GM21529 (cell line): ENCODE measurements around the gene POU2AF3.
"Not testable (repeated sequence)": the region's sequence is repeated elsewhere in the genome, so short reads cannot be mapped to it uniquely, and the experiment has no call there.

Experiments used
- ATAC-seq: cut with Tn5 transposase; IDR thresholded peaks from one replicate; pipeline ENCODE4 v1.9.1; 2021; ENCODE audit not compliant: unreplicated experiment

Gene POU2AF3, protein sequence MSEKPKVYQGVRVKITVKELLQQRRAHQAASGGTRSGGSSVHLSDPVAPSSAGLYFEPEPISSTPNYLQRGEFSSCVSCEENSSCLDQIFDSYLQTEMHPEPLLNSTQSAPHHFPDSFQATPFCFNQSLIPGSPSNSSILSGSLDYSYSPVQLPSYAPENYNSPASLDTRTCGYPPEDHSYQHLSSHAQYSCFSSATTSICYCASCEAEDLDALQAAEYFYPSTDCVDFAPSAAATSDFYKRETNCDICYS

GRCh38 chr11:111298413-111299100 lies at the start of gene POU2AF3:
Gene POU2AF3 (plus strand): TSS chr11:111298546. CDS start chr11:111298582, 36 bp downstream.
- peak; percentile 38 for ATAC-seq

DNA sequence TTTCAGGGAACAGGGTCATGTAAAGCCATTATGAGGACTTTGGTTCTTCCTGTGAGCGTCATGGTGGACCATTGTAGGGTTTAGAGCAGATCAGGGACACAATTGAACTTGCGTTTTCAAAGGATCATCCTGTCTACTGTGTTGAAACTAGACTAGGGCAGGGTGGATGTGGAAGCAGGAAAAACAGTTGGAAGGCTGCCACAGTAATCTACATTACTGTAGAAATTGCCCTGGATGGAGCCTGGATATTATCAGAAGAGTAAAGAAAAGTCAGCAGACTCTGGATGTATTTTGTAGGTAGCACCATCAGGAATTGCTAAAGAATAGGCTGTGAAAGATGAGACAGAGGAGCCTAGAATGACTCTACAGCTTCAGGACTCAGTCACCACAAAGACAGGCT lies 47.4 kb upstream of the POU2AF3 start:
- ATAC-seq = no peak

DNA sequence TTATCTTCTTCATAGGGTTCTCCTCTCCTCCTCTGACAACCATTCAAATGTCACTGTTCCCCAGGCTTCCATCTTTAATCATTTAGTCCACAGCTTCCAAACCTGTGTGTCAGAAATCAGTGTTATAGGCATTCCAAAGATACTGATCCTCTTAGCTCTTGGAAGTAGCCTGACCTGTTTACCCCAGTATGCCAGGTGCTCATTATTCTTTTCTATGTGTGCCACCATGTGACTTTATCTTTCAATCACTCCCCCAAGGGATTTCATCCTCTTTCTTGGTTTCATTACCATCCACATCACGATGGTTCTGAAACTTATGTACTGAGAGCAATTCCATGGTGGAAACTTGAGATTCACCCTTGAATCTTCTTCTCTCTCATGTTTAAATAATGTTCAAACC lies 45.2 kb upstream of the POU2AF3 start:
- no peak for ATAC-seq

- no peak for ATAC-seq
Measured at GRCh38 chr11:111253630-111254029, 44.7 kb upstream of the POU2AF3 start.

DNA sequence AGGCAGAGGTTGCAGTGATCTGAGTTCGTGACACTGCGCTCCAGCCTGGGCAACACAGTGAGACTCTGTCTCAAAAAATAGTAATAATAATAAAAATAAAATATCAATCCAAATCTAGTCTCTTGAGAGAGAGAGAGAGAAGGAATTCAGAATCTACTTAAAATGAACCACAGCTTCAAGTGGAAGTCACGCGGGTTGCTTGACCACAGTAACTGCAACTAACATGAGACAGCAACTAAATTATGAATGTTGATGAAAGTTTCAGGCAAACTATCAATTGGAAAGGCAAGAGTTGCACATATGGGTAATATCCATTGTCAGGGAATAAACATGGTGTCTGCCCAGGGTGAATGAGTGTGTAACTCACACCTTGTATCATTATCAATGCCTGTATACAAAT lies 40.3 kb upstream of the POU2AF3 start:
- no peak for ATAC-seq

DNA sequence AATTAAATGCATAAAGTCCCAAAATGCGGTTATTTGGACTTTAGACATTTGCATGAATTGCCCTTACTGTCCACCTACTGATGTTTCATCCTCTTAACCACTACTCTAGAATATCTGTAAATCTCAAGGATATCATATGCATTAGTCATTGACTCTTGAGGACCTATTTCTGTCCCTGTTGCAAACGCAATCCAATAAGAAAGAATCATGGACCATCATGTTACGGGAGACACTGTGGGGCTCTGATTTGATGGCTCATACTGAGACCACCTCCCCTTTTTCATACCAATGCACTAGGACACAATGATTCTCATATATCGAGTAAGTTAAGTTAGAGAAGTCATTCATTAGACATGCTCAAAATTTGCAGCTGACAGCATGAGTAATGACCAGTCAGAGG lies 38.5 kb upstream of the POU2AF3 start:
- ATAC-seq = no peak

GRCh38 chr11:111260811-111261210 lies 37.5 kb upstream of the POU2AF3 start:
- ATAC-seq = no peak

DNA sequence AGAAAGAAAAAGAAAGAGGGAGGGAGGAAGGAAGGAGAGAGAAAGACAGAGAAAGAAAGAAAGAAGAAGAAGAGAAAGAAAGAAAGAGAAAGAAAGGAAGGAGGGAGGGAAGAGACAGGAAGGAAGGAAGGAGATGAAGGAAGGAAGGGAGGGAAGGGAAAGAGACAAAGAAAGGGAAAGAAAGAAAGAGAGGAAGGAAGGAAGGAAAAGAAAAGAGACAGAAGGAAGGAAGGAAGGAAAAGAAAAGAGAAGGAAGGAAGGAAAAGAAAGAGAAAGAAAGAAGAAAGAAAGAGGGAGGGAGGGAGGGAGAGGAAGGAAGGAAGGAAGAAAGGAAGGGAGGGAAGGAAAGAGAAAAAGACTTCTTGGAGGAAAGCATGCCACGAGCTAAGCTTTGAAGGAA lies 33.7 kb upstream of the POU2AF3 start:
- ATAC-seq = no peak

GRCh38 chr11:111265421-111265820 lies 32.9 kb upstream of the POU2AF3 start:
- ATAC-seq = no peak

DNA sequence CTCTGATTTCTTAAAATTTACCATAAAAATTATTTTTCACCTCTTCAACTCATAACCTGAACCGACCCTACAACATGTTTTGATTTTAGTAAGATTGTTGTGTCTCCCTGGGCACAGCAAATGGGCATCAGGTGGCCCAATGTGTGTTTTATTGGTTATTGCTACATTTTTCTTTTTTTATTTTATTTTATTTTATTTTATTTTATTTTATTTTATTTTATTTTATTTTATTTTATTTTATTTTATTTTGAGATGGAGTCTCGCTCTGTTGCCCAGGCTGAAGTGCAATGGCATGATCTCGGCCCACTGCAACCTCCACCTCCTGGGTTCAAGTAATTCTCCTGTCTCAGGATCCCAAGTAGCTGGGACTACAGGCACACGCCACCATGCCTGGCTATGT lies 30.0 kb upstream of the POU2AF3 start:
- ATAC-seq = not testable (repeated sequence)

GRCh38 chr11:111269146-111269868 lies 29.0 kb upstream of the POU2AF3 start:
- no peak for ATAC-seq

GRCh38 chr11:111272420-111272819 lies 25.9 kb upstream of the POU2AF3 start:
- ATAC-seq = no peak

DNA sequence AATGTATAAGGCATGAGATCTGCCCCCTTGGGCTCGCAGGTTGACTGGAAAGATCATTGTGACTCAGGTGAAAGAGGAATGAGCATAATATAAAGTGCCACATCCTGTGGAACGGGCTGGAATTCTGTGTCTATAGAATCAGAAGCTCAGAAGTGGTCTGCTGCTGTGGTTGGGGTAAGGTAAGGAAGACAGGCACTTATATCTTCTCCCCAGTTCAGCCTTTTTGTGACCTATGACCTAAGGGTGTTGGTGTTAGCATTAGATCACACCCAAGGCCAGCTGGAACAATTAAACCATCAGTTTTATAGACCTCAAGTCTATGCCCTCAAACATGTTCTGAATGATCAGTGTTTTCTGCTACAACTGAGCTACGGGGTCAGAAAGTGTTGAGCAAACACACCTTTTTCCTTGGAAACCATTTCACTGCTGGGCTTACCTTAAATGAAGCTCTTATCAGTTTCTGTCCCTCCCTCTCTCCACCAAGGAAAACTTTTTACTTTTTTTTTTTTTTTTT lies 15.7 kb upstream of the POU2AF3 start:
- no peak for ATAC-seq

- no peak for ATAC-seq
Measured at GRCh38 chr11:111283945-111284481, 14.3 kb upstream of the POU2AF3 start.

DNA sequence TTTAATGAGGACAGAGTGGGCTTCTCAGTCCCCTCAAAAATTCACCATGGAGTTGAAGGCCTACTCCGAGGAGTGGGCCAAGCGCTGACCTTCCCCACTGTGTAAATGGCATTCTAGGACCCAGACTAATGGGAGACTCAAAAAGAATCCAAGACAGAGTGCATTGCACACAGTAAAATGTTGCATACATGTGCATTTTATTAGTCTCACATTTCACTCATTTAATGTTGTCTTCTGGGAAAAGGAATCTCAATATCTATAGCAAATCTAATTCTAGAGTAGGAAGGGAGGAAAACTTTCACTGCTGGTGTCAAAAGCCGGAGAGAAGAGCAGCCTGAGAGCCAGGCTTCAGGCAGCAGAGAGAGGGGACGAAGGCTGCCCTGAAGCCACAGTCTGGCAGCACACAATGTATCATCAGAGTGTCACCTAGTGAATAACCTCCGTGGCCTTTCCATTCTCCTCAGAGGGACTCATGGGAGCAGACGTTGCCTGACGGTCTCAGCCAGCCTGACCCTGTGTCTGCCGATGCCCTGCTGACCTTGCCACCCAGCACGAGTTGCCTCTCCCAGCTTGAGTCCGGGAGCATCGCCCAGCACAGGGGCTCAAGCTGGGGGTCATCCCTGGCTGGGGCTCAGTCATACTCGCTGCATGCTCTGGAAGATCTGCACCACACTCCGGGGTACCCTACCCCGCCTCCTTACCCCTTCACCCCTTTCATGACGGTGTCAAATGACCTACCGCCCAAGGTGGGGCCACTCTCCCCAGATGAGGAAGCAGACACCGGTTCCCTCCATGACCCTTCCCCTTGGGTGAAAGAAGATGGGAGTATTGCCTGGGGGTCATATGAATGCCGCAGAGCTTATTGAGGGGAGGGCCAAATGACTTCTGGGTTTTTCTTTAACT lies 12.9 kb upstream of the POU2AF3 start:
- ATAC-seq = no peak

DNA sequence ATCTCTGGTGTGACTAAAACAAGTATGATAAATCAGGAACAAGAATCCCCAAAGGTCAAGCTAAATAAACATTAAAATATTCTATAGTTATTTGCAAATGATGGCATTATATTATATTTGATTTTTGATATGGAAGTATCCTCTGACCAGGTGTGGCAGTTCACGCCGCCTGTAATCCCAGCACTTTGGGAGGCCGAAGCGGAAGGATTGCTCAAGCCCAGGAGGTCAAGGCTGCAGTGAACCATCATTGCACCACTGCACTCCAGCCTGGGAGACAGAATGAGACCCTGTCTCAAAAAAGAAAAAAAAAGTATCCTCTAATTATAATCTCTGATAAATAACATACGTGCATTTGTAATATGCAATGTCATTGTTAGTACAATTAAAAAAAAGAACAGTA lies 6.6 kb upstream of the POU2AF3 start:
- ATAC-seq = no peak

DNA sequence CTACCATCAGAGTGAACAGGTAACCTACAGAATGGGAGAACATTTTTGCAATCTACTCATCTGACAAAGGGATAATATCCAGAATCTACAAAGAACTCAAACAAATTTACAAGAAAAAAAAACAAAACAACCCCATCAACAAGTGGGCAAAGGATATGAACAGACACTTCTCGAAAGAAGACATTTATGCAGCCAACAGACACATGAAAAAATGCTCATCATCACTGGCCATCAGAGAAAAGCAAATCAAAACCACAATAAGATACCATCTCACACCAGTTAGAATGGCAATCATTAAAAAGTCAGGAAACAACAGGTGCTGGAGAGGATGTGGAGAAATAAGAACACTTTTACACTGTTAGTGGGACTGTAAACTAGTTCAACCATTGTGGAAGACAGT lies 5.9 kb upstream of the POU2AF3 start:
- ATAC-seq = not testable (repeated sequence)

DNA sequence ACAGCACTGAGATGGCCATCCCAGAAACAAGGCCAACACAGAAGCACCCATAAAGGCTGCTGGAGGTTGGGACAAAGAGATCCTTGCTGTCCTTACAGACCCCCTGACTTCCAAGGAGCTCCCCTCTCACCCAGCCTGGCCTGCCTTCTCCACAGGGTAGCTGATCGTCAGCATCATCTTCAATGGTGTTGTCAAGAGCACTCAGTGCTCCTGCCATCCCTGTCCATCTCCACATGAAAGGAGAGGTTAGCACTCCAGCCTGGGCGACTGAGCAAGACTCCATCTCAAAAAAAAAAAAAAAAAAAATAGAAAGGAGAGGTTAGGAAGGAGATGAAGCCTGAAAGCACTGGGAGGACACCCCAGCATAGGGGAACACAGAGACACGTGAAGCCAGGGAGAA lies 2.1 kb upstream of the POU2AF3 start:
- ATAC-seq = no peak

DNA sequence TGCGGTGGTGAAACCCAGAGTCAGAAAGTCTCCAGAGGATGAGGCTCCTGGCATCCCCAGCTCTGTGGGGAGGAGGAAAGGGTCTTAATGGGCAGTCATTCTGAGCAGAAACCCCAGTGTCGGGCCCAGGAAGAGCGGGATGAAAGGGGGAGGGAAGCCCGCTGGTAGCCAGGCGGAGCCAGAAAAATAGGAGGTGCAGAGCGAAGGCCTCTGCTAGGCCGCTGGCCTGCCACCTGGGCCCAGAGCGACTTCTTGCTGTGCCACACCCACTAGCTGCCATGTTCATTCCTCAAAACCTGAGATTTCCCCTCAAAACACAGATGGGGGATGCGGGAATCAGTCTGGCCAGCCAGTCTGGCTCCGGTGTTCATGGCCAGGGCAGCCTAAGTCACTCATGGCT lies 650 bp upstream of the POU2AF3 start:
- ATAC-seq = no peak
